ENCODE data around the gene DLG1. TPM values are rescaled to one million over a fixed set of nuclear protein-coding genes. Genes with fewer than 3 reads are reported as not detected.

The DLG1 gene
- total and polyA plus RNA-seq, 7 donors, result 16.1 to 57.6 (median 51.3) TPM

DNA sequence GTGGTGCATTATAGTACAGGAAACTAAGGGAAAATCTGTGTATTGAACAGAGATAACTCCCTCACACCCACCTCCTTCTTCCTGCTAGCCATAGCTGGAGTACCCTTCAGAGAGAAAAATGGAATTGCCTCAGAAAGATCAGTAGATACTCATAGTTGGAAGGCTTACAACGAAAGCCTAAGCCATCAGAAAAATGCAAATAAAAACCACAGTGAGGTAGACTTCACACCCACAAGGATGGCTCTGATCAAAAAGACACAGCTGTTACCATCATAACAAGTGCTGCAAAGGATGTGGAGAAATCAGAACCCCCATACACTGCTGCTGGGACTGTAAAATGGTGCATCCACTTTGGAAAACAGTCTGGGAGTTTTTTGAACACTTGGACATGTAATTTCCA lies 7.4 kb upstream of the DLG1 start:
- Histone ChIP-seq H3K27ac (no peak overlapping the region), H3K4me3 (no peak overlapping the region), H3K27me3 (ENCODE audit: insufficient read depth in 3 of 3, low read length in 2 of 3) (no peaks in the 10 kb centered on the region), H3K9me3 (no peaks in the 10 kb centered on the region), H3K36me3 (ENCODE audit: insufficient read depth in 1 of 2, low read depth in 1 of 2) (no peaks in the 10 kb centered on the region), H3K4me1 (peaks cover 22% of the 10 kb centered on the region)
- 52 to 68% (median 67%) methylated on average over 1 of the region's 1 CpG for WGBS, 3 donors
- intact Hi-C loops (cut with DNase I), result no loop called here
- TF ChIP-seq, protein P1, sequence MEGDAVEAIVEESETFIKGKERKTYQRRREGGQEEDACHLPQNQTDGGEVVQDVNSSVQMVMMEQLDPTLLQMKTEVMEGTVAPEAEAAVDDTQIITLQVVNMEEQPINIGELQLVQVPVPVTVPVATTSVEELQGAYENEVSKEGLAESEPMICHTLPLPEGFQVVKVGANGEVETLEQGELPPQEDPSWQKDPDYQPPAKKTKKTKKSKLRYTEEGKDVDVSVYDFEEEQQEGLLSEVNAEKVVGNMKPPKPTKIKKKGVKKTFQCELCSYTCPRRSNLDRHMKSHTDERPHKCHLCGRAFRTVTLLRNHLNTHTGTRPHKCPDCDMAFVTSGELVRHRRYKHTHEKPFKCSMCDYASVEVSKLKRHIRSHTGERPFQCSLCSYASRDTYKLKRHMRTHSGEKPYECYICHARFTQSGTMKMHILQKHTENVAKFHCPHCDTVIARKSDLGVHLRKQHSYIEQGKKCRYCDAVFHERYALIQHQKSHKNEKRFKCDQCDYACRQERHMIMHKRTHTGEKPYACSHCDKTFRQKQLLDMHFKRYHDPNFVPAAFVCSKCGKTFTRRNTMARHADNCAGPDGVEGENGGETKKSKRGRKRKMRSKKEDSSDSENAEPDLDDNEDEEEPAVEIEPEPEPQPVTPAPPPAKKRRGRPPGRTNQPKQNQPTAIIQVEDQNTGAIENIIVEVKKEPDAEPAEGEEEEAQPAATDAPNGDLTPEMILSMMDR (IDR thresholded peaks at IDR 0.05), result no peak
- ATAC-seq, result no peak
- DNase-seq, result no peak

DNA sequence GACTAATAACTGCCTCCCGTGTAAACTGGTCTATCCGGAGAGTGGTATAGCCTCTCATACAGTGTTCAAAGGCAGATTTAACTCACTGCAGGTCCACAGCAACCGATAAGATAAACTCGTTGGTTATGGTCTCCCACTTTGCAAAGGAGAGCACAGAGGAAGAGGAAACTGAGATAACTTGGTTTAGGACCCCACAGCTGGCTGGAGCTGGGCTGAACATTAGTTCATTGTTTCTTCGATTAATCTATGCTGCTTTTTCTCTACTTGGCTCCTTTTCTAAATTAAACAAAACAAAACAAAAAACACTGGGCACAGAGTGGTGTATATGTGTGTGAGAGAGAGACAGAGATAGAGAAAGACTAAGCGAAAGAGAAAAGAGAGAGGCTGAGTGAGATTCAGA lies 5.0 kb upstream of the DLG1 start:
- ATAC-seq, result no peak
- 74 to 81% (median 76%) methylated on average over 6 of the region's 6 CpGs for WGBS, 3 donors
- Histone ChIP-seq H3K9me3 (no peaks in the 10 kb centered on the region), H3K27me3 (ENCODE audit: insufficient read depth in 3 of 3, low read length in 2 of 3) (no peaks in the 10 kb centered on the region), H3K36me3 (ENCODE audit: insufficient read depth in 1 of 2, low read depth in 1 of 2) (no peaks in the 10 kb centered on the region), H3K27ac (no peak overlapping the region), H3K4me1 (peaks cover 2% of the 10 kb centered on the region), H3K4me3 (no peak overlapping the region)
- intact Hi-C loops (cut with DNase I), result no loop called here
- no peak for DNase-seq
- TF ChIP-seq, protein P1 (IDR thresholded peaks at IDR 0.05), result no peak

DNA sequence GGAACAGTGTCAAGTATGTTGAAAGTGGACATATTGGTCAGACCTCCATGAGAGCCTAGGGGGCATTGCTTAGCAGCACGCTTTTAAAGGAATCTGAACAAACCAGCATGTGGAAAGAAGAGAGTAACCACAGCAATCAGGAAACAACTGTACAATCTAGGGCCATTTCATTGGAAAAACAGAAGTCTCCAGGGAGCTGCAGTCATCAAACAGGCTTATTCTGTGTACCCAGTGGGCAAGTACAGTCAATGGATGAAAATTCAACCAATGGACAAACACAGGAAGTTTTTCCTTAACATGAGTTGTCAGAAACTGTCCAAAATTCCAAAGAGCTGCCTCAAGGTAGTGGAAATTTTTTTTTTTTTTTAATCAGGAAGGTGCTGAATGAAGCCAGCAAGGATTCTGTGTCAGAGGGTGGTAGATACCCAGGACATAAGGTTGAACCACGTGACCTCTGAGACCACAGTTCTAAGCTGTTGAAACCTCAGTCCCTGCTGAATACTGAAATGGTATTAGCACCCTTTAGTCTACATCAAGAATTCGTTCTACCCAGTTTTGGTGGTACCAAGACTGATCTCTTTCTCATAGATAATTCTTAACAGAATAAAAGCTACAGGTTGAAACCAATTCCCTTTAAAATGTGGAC lies 4.4 kb upstream of the DLG1 start:
- no peak overlapping the region for H3K4me3 ChIP-seq
- intact Hi-C loops (cut with DNase I), result no loop called here
- whole genome bisulfite sequencing, 3 donors, result 80 to 85% (median 82%) methylated on average over 3 of the region's 3 CpGs
- no peak for DNase-seq
- no peaks in the 10 kb centered on the region for H3K9me3 ChIP-seq
- ATAC-seq, result no peak
- H3K4me1 ChIP-seq, result no peaks in the 10 kb centered on the region
- no peak overlapping the region for H3K27ac ChIP-seq
- TF ChIP-seq, protein P1 (IDR thresholded peaks at IDR 0.05), result no peak
- H3K27me3 ChIP-seq (ENCODE audit: insufficient read depth in 3 of 3, low read length in 2 of 3), result no peaks in the 10 kb centered on the region
- no peaks in the 10 kb centered on the region for H3K36me3 ChIP-seq (ENCODE audit: insufficient read depth in 1 of 2, low read depth in 1 of 2)

DNA sequence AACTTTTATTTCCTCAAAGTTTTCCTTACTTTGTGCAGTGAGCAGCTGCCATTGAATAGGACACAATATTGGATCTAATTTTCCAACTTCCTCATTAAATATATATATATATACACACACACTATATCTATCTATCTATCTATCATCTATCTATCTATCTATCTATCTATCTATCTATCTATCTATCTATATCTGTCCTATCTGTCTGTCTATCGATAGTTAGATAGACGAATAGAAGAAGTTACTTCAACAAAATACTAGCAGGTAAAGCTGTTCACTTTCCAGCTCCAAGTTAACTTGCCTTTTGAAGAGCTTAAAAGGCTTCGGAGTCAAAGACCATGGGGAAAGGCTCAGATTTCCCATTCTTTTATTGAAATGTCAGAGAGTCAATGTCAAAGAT lies 3.6 kb upstream of the DLG1 start:
- intact Hi-C loops (cut with DNase I), result no loop called here
- no peak overlapping the region for H3K27ac ChIP-seq
- TF ChIP-seq, protein P1 (IDR thresholded peaks at IDR 0.05), result no peak
- ATAC-seq, result no peak
- H3K4me1 ChIP-seq, result no peaks in the 10 kb centered on the region
- H3K36me3 ChIP-seq (ENCODE audit: insufficient read depth in 1 of 2, low read depth in 1 of 2), result no peaks in the 10 kb centered on the region
- DNase-seq, result no peak
- WGBS, 3 donors, result 84 to 89% (median 88%) methylated on average over 3 of the region's 3 CpGs
- no peaks in the 10 kb centered on the region for H3K9me3 ChIP-seq
- H3K4me3 ChIP-seq, result no peak overlapping the region
- no peaks in the 10 kb centered on the region for H3K27me3 ChIP-seq (ENCODE audit: insufficient read depth in 3 of 3, low read length in 2 of 3)

DNA sequence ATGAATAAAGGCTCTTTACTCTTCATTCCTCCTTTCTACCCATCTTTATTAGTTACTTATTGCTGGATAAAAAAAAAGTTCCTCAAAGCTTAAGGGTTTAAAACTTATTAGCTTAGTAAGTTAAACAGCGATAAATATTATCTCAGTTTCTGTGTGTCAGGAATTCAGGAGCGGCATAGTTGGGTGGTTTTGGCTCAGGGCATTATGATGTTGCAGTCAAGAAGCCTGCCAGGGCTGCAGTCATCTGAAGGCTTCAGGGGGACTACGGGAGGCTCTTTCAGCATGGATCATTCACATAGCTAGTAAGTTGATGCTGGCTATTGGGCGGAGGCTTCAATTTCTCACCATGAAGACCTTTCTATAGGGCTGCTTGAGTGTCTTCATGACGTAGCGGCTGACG lies 1.9 kb upstream of the DLG1 start:
- Histone ChIP-seq H3K27ac (no peak overlapping the region), H3K9me3 (no peaks in the 10 kb centered on the region), H3K4me1 (peaks cover 13% of the 10 kb centered on the region), H3K4me3 (no peak overlapping the region), H3K27me3 (ENCODE audit: insufficient read depth in 3 of 3, low read length in 2 of 3) (no peaks in the 10 kb centered on the region), H3K36me3 (ENCODE audit: insufficient read depth in 1 of 2, low read depth in 1 of 2) (peaks cover 0 to 9% of the 10 kb centered on the region in 2 donors)
- 85 to 91% (median 89%) methylated on average over 7 of the region's 7 CpGs for WGBS, 3 donors
- no peak for ATAC-seq
- TF ChIP-seq, protein P1 (IDR thresholded peaks at IDR 0.05), result no peak
- no peak for DNase-seq
- intact Hi-C loops (cut with DNase I), result no loop called here

All from psoas muscle (tissue), 8 donors.